Kidney glomerular epithelial cell (primary cell): ENCODE data around the gene IMPDH1.

Experiments
- DNase-seq: peaks from one replicate; lab custom pipeline; 2025; lab: John Stamatoyannopoulos, UW

The IMPDH1 gene

DNA sequence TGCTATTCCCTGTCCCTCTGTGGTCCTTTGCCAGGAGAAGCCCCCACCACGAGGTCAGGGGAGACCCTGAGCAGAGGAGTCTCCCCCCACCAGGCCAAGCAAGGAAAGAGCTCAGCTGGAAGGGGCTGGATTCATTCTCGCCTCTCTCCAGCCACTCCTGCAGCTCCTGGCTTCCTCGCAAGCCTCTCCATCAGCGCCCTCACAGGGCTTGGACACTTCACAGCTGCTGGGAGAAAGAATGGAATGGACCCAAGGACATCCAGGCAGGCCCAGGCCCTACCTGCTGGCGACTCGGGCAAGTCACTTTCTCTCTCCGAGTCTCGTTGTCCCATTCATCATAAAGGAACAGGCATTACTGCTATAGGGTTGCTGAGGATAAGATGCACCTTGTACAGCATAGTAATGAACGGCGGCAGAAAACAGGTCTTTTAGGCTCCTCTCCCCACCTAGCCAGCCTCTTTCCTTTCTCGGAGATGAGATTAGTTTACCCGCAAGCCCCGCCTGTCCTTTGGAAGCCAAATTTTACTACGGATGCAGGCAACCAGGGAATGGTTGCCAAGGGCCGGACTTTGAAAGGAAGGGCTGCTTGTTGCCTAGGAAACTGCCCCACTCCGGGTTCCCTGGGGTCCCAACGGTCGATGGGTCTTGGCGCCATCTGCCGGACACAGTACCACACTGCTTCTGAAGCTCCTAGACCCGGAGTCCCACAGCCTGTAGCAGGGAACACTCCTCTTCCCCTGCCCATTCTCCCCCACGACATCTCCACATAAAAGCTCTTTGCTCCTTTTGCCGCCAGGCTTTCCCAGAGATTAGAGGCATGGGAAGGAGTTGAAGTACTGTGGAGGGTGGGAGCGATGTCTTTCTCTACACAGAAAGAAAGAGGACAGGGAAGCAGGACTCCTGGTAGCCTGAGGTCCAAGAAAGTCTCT is 22.3 kb downstream of the IMPDH1 start:
- DNase-seq = peak; percentile 37

DNA sequence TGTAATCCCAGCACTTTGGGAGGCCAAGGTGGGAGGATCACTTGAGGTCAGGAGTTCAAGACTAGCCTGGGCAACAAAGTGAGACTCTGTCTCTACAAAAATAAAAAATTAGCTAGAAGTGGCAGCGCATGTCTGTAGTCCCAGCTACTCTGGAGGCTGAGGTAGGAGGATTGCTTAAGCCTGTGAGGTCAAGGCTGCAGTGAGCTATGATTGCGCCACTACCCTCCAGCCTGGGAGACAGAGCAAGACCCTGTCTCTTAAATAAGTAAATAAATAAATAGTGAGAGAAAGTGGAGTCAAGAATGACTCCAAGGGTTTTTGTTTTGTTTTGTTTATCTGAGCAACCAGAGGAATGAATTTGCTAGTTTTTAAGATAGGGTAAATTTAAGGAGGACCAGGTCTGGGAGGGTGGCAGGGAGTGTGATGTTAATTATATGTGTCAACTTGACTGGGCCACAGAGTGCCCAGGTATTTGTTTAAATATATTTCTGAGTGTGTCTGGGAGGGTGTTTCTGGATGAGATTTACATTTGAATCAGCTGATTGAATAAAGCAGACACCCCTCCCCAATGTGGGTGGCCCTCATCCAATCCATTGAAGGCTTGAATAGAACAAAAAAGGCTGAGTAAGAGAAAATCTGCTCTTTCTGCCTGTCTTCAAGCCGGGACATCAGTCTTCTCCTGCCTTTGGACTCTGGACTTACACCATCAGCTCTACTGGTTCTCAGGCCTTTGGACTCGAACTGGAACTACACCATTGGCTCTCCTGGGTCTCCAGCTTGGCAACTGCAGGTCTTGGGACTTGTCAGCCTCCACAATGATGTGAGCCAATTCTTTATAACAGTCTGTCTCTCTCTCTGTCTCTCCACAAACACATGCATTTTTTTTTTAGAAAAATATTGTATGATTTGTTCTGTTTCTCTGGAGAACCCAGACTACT is 23.5 kb downstream of the IMPDH1 start:
- no peak for DNase-seq

DNA sequence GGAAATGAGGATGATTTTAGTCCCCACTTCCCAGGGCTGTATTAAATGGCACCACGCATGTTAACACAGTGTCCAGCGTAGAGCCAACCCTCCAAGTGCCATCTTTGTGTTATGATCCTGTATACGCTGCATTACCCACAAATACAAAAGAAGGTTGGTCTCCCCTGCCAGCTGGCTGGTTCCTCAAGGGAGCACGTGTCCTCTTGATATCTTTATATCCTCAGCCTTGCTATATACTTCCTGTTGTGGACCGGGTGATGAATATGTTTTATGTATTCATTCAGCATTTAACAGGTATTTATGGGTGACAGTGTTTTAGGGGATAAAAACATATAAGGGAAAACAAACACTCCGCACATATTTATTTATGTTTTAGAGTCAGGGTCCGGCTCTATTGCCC is 25.1 kb downstream of the IMPDH1 start:
- no peak for DNase-seq

DNA sequence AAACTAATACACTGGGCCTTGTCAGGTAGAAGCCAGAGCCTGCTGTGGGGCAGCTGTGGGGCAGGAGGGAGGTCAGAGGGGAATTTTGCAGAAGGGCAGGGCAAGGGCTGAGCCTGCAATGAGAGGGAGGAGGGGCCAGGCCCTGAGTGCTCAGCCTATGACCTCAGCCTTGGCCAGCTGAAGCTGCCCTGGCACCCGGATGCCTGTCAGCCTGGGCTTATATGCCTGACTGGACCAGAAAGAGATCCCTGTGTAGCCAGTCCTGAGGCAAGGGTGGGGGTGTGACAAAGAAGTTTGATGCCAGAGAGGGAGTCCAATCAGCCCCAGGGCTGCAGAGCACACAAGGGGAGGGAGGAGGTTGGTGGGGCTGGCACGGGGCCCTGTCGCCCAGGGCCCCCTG is 26.0 kb downstream of the IMPDH1 start:
- no peak for DNase-seq

DNA sequence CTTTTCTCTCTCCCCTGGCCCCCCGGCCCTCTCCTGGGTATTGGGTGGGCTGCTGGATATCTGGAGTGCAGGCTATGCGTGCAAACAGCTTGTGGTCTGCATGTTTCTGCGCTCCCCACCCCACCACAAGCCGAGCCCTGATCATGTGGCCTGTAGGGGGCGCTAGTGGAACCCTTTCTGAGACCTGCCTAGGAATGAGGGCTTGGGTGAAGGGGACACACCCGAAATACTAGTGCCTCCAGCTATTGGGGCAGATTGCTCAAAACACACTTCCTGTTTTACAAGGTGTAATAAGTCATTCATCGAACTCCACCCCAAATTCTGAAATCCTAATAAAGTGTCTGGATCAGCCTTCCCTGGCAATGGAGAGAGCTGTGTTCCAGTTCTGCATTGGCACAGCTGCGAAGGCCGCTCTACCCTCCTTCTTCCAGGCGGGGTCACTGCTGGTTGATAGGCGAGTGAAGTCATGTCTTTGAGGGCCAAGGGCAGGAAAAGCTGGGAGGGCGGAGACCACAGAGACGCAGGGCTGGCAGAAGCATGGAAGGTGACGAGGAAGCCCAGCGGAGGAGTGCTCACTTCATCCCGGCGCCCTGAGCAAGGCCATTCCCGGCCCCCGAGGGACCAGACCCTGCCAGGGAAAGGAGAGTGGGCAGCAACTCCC is 28.5 kb downstream of the IMPDH1 start:
- no peak for DNase-seq

DNA sequence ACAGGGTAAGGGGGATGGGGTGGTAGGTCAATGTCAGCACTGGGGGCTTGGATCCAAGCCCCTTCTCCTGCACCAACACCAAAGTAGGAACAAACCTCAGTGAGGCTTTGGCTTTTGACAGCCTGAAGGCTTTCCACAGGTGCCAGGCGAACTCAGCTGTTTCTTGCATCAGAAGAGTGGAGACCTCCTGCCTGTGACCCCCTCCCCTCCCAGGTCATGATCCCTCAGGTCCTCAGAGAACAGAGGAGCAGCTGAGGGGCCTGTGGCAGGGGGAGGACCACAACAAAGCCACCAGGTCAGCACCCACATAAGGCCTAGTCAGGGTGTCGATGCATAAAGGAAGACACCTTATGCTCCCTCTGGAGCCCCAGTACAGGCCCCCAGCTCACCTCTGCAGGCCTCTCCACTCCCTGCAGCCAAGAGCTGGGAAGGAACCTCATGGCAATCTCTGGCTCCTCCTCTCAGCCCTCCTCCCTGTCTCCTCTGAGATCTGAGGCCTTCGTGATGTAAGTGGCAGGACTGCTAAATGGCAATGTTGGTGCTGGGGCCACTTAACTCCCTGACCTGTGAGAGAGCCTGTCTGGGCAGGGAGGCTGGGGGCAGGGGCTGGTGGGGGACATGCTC is 29.2 kb downstream of the IMPDH1 start:
- DNase-seq = no peak

DNA sequence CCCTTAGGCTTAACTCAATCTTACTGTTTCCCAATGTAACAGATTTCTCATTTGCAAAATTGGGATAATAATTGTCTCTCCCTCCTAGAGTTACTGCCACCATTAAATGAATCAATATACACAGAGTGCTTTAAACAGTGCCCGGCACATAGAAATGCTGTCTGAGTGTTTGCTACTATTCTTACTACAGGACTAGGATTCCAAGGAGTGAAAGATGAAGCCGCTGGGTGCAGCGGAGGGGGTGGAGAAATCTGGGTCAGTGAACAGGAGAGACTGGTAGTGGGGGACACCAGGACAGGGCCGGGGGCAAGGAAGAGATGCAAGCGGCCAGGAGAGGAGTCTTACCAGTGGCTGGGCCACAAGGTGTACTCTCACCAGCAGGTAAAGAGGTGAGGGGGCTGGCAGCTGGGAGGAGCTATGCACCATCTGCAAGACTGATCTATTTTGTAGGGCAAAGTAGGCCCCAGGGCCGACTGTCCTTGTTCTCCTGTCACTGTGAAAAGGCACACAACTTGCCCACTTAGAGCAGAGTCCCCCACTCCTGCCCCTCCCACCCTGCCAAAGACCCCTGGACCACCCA is 29.8 kb downstream of the IMPDH1 start:
- DNase-seq = no peak

DNA sequence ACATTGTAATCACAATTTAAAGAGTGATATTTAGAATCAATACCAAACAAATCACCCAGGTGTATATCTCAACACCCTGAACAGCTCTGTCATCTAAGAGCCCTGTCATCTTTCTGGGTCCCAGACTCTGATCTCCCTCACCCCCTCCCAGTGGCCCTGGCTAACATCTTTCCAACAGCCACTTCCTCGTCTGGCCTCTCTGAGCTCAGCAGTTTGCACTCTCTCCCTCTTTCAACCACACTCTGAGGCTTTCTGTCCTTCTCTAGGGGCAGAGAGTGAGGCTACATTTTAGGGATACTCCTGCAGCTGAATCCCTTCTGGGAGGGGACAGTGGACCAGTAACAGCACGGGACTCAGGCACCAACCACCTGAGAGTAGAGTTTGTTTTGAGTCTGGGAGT is 31.1 kb downstream of the IMPDH1 start:
- DNase-seq = no peak

DNA sequence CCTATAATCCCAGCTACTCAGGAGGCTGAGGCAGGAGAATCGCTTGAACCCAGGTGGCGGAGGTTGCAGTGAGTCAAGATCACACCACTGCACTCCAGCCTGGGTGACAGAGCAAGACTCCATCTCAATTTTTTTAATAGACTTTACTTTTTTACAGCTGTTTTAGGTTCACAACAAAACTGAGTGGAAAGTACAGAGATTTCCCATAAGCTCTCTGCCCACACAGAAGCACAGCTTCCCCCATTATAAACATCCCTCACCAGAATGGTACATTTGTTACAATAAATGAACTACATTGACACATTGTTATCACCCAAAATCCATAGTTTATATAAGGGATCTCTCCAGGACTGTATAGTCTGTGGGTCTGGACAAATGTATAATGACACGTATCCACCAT is 33.7 kb downstream of the IMPDH1 start:
- no peak for DNase-seq

DNA sequence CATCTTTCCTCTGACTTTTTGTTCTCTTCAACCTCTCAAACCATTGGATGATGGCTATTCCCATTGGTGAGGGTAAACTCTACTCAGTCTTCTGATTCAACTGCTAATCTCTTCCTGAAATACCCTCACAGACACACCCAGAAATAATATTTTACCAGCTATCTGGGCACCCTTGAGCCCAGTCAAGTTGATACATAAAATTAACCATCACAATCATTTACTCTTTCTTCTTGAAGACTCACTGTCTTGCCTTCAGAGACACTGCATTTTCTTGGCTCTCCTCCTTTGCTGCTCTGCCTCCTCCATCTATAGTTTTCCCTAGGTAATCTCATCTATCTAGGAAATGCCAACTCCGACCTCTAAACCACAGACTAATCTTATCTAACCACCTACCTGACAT is 35.7 kb downstream of the IMPDH1 start:
- no peak for DNase-seq

DNA sequence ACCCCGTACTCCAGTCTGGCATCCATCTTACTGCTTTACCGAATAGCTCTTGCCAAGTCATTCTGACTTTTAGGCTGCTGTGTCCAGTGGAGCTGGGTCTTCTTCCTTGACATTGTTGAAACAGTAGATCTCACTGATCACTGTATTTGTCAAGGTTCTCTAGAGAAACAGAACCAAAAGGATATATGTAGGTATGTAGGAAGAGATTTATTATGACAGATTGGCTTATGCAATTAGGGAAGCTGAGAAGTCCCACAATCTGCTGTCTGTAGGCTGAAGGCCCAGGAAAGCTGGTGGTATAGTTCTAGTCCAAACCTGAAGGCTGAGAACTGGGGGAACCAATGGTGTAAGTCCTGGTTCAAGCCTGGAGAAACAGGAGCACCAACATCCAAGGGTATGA is 36.2 kb downstream of the IMPDH1 start:
- no peak for DNase-seq

DNA sequence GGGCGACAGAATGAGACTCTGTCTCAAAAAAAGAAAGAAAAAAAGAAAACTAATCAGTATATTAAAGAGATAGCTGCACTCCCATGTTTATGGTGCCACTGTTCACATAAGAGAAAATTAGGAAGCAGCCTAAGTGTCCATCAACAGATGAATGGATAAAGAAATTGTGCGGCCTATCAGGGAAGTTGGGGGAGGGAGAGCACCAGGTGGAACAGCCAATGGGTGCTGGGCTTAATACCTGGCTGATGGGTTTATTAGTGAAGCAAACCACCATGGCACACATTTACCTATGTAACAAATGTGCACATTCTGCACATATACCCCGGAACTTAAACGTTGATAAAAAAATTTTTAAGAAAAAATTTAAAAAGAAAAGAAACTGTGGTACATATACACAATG is 39.3 kb downstream of the IMPDH1 start:
- DNase-seq = no peak

DNA sequence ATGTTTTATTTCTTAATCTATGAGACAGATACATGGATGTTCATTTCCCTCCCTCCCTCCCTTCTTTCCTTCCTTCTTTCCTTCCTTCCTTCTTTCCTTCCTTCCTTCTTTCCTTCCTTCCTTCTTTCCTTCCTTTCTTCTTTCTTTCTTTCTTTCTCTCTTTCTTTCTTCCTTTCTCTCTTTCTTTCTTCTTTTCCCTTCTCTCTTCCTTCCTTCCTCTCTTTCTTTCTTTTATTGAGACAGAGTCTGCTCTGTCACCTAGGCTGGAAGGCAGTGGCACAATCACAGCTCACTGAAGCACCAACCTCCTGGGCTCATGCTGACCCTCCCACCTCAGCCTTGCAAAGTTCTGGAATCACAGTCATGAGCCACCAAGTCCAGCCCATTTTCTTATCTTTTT is 42.8 kb downstream of the IMPDH1 start:
- DNase-seq = no peak

DNA sequence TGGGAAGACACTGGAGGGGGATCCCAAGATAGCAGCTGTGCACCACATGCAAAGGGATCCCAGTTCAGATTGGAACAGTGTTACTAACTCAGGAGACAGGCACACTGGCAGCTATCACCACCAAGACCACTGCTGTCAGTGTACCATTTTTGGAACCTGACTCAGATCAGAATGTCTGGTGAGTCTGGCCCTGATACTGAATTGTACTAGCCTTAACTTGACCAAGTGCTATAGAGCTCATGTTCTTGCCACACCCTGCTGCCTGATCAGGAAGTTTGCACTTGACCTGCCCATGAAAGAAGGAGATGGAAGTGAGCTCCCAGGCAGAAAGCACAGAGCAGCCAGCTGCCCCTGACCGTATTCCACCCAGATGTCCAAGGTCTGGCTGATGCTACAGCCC is 43.5 kb downstream of the IMPDH1 start:
- no peak for DNase-seq

DNA sequence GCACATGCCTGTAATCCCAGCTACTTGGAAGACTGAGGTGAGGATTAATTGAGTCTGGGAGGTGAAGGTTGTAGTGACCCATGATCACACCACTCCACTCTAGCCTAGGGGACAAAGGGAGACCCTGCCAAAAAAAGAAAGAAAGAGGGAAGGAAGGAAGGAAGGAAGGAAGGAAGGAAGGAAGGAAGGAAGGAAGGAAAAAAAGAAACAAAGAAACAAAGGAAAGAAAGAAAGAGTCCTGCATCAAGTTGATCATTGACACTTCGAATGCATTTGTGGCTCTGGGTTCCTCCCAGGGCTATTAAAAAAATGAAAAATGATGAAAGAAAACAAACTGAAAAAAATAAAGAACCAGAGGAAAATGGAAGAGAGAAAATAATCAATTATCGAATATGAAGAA is 44.4 kb downstream of the IMPDH1 start:
- DNase-seq = no peak

DNA sequence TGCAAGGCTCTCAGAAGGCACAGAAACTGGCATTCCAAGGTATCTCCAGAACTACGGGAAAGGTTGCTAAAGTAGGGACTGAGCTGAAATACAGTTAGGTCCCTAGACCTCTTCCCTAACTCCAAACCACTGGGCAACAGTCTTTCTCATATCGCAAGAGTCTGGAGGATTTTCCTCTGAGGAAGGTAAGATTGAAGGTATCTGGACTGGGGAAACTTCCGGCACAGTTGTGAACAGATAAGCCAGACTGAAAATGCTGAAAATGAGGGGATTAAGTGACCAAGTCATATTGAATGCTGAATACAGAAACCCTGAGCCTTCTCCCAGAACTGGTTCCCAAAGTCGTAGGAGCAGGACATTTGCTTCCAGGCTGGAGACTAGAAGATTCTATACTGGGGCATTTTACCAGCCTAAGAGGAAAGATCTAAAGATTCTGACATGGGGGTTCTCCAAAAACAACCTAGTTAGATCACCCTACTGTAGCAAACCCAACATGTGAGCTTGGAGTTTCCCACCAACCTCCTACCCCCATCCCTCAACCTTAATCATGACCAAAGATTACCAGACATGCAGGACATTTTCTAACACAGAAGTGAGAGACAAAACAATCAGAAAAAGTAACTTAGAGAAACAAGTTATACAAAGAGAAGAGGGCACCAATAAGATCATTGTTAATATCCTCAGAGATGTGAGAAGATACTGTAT is 45.5 kb downstream of the IMPDH1 start:
- no peak for DNase-seq

DNA sequence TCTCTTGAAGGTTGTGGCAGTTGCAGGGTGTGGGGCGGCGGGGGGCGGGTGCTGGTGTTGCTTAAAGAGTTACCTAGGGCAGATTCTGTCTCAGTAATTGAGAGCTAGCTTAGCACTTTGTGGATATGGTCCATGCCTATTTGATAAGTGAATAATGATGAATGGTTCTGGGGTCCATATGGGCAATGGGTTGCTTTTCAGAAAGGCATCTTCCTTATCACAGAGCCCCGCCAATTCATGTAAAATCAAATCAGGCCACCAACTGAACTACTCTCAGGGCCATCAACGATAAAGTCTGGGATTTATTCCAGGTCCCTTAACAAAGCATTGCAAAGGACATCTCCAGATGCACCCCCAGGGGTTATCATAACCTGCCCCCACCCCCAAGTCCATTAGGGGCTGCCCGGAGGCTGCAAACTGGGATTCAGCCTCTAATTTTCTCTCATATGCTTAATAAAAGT is 46.5 kb downstream of the IMPDH1 start:
- DNase-seq = no peak

DNA sequence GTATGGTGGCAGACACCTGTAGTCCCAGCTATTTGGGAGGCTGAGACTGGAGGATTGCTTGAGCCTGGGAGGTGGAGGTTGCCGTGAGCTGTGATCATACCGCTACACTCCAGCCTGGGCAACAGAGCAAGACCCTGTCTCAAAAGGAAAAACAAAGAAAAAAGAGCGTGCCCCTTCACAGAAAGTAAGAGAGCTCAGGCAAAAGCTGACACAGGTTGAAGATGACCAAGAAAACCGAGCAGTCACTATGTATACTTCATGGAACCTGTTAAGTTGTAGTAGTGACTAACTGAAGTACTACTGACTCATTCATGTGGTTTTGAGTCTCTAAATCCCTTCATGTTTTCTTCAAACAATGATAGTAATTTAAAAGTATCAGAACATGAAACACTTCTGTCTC is 47.1 kb downstream of the IMPDH1 start:
- no peak for DNase-seq

DNA sequence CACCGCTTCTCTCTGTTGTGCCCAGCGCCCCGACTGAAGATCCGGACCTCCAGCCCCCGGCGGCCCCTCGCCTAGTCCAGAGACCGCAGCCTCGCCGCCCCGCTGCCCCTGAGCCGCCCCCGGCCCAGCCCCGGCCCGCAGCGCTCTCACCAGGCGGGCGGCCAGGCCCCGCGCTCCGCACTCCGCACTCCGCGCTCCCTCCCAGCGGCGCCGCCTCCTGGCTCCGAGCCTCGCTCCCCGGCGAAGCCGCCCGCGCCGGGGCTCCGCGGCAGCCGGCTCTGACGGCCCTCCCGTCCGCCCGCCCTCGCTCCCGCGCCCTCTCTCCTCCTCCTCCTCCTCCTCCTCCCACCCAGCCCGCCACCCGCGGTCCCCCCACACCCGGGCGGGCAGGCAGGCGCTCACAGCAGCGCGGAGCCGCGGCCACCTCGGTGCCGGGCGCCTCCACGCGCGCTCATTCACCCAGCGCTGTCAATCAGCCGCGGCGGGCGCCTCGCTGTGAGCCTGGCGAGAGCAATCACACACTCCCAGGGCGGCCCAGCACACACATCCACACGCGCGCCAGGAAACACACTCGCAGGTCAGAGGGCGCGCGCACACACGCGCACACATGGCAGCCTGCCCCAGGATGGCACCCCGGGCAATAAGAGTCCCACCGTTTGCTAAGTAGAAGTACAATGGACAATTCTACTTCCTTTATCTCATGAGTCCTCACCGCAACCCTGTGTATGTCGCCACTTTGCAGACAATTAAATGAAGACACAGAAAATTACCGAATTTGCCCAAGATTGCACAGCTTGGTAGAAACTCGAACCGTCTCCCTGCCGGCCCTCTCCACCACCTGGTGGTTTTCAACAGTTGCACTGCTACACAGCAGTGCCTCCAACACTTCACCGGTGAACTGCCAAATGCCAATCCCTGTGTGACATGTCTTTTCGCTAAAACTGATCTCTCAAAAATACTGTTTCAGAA is 48.1 kb downstream of the IMPDH1 start, which contains the start of gene PRRT4:
Gene PRRT4, minus strand, starts transcription at position 280 of the 969 bp plus-strand sequence.
- DNase-seq = no peak

DNA sequence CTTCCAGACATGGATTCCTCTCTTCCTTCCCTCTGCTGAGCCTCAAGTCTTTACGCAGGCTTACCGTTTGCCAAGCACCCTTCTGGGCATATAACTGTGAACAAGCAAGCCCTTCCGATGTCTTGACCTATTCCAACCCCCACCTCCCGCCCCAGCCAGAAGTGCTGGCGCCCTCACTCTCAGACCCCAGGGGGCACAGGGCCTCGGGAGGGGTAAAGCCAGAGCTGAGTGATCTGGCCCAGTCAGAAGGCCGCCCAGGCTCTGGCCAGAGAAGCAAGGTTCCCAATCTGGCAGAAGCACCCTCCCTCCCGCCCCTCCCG is 49.5 kb downstream of the IMPDH1 start:
- no peak for DNase-seq
